Measurements from ENCODE around the gene THAP7. TPM values are rescaled to one million over a fixed set of nuclear protein-coding genes. Genes with fewer than 3 reads are reported as not detected.

The THAP7 gene
- total RNA-seq, 1 experiment from 2014 or later, result 23.5 TPM

DNA sequence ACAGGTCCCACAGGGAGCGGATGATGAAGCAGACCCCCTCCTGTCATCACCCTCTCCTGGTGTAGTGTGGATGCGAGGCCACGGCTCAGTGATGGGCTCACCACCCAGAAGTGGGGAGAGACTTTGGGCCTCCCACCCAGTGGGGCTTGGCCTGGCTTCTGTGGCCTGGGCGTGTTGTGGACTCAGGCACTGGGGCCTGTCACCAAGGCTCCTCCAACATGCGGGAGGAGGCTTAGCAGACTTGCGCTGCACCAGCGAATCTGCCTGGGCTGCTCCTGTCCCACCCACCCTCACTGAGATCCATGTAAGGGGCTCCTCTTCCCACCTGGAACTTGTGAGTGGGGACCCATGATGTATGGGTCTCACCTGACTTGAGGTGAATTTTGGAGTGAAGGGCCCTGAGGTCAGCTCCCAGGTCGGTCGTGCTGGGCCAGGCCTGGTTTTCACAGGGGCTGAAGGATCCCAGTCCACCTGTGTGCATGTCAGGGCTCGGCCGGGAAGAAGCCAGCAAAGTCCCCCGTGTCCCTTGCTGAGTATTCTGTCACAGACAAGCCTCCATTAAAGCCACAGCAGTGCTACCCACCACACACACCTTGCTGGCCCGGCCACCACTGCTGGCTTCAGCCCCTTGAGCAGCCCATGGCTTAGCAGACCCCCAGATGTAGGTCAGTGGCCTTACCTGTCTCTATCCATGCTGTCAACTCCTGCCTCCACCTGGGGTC is 4.2 kb downstream of the THAP7 start:
- Histone ChIP-seq H3K27me3 (ENCODE audit: control insufficient read depth, insufficient read depth, low read length) (no peaks in the 10 kb centered on the region), H3K9me3 (ENCODE audit: control insufficient read depth, insufficient read depth, low read depth, low read length) (no peaks in the 10 kb centered on the region), H3K4me3 (ENCODE audit: low read depth in 2 of 2, low read length in 2 of 2) (no peak overlapping the region), H3K27ac (ENCODE audit: low read length) (no peak overlapping the region), H3K4me1 (ENCODE audit: control insufficient read depth, insufficient read depth, low read length) (peaks cover 9% of the 10 kb centered on the region), H3K36me3 (ENCODE audit: control insufficient read depth, insufficient read depth, low read length) (no peaks in the 10 kb centered on the region; the same call in 1 of the 2 replicates)
- in situ Hi-C loops (cut with HindIII; ENCODE audit: low pct_unique_long_range_greater_than_20kb, low sequenced_read_pairs) (no loop called here), intact Hi-C loops (cut with micrococcal nuclease; ENCODE audit: unreplicated experiment) (no loop called here)
- DNase-seq (ENCODE audit: low read depth, low spot score) (no peak), ATAC-seq (no peak)
- no peak for TF ChIP-seq TCF7L2 (IDR thresholded peaks at IDR 0.05; ENCODE audit: low read depth, low read length)
- no peak for TF ChIP-seq POLR2AphosphoS5 (IDR thresholded peaks at IDR 0.05; ENCODE audit: low read depth, low read length)
- TF ChIP-seq SIN3A (IDR thresholded peaks at IDR 0.05; ENCODE audit: borderline replicate concordance, insufficient read depth, low read depth, low read length), result no peak
- CTCF ChIA-PET, result no interaction called here
- no TSS peak for BruUV-seq (replicated peaks)
- POLR2A ChIA-PET, result no interaction called here

DNA sequence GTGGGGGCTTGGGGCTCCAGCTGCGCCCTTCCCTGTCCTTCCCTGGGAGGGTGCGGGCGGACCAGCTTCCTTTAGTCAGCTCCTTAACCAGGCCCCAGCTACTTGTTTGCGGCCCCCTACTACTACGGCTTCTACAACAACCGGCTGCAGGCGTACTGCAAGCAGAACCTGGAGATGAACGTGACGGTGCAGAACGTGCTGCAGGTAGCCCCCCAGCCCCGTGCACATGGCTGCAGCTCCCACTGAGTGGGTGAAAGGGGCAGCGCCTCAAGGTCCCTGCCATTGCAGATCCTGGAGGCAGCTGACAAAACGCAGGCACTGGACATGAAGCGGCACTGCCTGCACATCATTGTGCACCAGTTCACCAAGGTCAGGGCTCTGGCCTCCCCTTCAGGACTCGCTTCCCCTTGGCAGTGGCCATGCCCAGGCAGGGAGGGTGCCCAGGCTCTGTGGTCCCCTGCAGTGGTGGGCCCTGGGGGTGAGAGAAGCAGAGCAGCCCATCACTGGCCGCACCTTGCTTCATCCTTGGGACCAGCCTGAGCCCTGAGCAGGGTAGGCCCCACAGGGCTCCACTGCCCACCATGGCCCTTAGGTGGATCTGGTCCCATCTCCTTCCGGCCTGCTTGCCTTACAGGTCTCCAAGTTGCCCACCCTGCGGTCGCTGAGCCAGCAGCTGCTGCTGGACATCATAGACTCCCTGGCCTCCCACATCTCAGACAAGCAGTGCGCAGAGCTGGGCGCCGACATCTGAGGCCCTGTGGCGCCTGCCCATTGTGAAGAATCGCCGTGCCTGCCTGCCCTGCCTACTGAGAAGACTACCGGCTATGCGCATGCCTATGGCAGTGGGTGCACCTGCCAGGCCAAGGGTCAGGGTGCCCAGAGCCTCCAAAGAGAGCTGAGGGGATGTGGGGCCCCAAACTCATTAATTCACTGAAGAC is 5.1 kb downstream of the THAP7 start:
- ATAC-seq, result no peak
- DNase-seq (ENCODE audit: low read depth, low spot score), result no peak

More for the DNA sequence above, 5.1 kb downstream of the THAP7 start:
- H3K27ac ChIP-seq (ENCODE audit: low read length), result no peak overlapping the region
- peaks cover 9% of the 10 kb centered on the region for H3K4me1 ChIP-seq (ENCODE audit: control insufficient read depth, insufficient read depth, low read length)
- POLR2A ChIA-PET, result no interaction called here
- TF ChIP-seq, protein P1, sequence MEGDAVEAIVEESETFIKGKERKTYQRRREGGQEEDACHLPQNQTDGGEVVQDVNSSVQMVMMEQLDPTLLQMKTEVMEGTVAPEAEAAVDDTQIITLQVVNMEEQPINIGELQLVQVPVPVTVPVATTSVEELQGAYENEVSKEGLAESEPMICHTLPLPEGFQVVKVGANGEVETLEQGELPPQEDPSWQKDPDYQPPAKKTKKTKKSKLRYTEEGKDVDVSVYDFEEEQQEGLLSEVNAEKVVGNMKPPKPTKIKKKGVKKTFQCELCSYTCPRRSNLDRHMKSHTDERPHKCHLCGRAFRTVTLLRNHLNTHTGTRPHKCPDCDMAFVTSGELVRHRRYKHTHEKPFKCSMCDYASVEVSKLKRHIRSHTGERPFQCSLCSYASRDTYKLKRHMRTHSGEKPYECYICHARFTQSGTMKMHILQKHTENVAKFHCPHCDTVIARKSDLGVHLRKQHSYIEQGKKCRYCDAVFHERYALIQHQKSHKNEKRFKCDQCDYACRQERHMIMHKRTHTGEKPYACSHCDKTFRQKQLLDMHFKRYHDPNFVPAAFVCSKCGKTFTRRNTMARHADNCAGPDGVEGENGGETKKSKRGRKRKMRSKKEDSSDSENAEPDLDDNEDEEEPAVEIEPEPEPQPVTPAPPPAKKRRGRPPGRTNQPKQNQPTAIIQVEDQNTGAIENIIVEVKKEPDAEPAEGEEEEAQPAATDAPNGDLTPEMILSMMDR (IDR thresholded peaks at IDR 0.05), result no peak
- TF ChIP-seq SIN3A (IDR thresholded peaks at IDR 0.05; ENCODE audit: borderline replicate concordance, insufficient read depth, low read depth, low read length) (no peak), TCF7L2 (IDR thresholded peaks at IDR 0.05; ENCODE audit: low read depth, low read length) (no peak), POLR2AphosphoS5 (IDR thresholded peaks at IDR 0.05; ENCODE audit: low read depth, low read length) (no peak)
- TF ChIP-seq, protein P2, sequence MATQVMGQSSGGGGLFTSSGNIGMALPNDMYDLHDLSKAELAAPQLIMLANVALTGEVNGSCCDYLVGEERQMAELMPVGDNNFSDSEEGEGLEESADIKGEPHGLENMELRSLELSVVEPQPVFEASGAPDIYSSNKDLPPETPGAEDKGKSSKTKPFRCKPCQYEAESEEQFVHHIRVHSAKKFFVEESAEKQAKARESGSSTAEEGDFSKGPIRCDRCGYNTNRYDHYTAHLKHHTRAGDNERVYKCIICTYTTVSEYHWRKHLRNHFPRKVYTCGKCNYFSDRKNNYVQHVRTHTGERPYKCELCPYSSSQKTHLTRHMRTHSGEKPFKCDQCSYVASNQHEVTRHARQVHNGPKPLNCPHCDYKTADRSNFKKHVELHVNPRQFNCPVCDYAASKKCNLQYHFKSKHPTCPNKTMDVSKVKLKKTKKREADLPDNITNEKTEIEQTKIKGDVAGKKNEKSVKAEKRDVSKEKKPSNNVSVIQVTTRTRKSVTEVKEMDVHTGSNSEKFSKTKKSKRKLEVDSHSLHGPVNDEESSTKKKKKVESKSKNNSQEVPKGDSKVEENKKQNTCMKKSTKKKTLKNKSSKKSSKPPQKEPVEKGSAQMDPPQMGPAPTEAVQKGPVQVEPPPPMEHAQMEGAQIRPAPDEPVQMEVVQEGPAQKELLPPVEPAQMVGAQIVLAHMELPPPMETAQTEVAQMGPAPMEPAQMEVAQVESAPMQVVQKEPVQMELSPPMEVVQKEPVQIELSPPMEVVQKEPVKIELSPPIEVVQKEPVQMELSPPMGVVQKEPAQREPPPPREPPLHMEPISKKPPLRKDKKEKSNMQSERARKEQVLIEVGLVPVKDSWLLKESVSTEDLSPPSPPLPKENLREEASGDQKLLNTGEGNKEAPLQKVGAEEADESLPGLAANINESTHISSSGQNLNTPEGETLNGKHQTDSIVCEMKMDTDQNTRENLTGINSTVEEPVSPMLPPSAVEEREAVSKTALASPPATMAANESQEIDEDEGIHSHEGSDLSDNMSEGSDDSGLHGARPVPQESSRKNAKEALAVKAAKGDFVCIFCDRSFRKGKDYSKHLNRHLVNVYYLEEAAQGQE (IDR thresholded peaks at IDR 0.05; ENCODE audit: insufficient read depth in 1 of 2, low read depth in 2 of 2, low read length in 1 of 2), result no peak
- CTCF ChIA-PET, result no interaction called here
- BruUV-seq (replicated peaks), result no TSS peak
- H3K36me3 ChIP-seq (ENCODE audit: control insufficient read depth, insufficient read depth, low read length), result no peaks in the 10 kb centered on the region
- intact Hi-C loops (cut with micrococcal nuclease; ENCODE audit: unreplicated experiment), result no loop called here
- no peaks in the 10 kb centered on the region for H3K9me3 ChIP-seq (ENCODE audit: control insufficient read depth, insufficient read depth, low read depth, low read length)
- in situ Hi-C loops (cut with HindIII; ENCODE audit: low pct_unique_long_range_greater_than_20kb, low sequenced_read_pairs), result no loop called here
- no peak overlapping the region for H3K4me3 ChIP-seq (ENCODE audit: low read depth in 2 of 2, low read length in 2 of 2)
- H3K27me3 ChIP-seq (ENCODE audit: control insufficient read depth, insufficient read depth, low read length), result no peaks in the 10 kb centered on the region

Data from Panc1 (cell line).